Activated B cell treated with CpG ODN at 0.5 μM for 24 hours (primary cell): Measurements from ENCODE around the gene SFT2D3. TPM values are rescaled to one million over a fixed set of nuclear protein-coding genes. Genes with fewer than 3 reads are reported as not detected.

Experiments
- ATAC-seq: fragments of 200-7000 bp; cut with Tn5 transposase; one replicate; pipeline ENCODE4 v1.10.0; 2021; ENCODE audit warnings: low read depth, mild to moderate bottlenecking, moderate library complexity
- CTCF ChIA-PET: fragments of 350-600 bp; sonication (Branson Sonifier 250); formaldehyde crosslinking; loops from one replicate; lab custom pipeline; 2021; ENCODE audit warnings: antibody characterized with exemption; lab: Charles Lee
- POLR2A ChIA-PET: fragments of 350-600 bp; sonication (Branson Sonifier 250); formaldehyde crosslinking; loops from one replicate; lab custom pipeline; 2021; ENCODE audit warnings: antibody characterized with exemption; lab: Charles Lee
- DNase-seq: peaks from one replicate; pipeline ENCODE4 v3.0.0; 2022
- H3K27ac Mint-ChIP-seq: one replicate; pipeline ENCODE4 v1.8.0; 2020; ENCODE audit warnings: mixed read lengths
- H3K27me3 Mint-ChIP-seq: one replicate; pipeline ENCODE4 v1.8.0; 2021; ENCODE audit warnings: mixed read lengths
- H3K36me3 Mint-ChIP-seq: one replicate; pipeline ENCODE4 v1.8.0; 2021; ENCODE audit warnings: low read depth, mixed read lengths
- H3K4me1 Mint-ChIP-seq: one replicate; pipeline ENCODE4 v1.8.0; 2021; ENCODE audit warnings: mixed read lengths
- H3K4me3 Mint-ChIP-seq: one replicate; pipeline ENCODE4 v1.8.0; 2020; ENCODE audit warnings: mild to moderate bottlenecking, mixed read lengths
- H3K9me3 Mint-ChIP-seq: one replicate; pipeline ENCODE4 v1.8.0; 2020; ENCODE audit warnings: mixed read lengths
- CTCF ChIP-seq: fragments of 200-600 bp; IDR thresholded peaks from one replicate; pipeline ENCODE4 v1.8.0; 2022; ENCODE audit warnings: antibody characterized with exemption, mild to moderate bottlenecking
- intact Hi-C: fragments of 100-400 bp; cut with micrococcal nuclease; formaldehyde crosslinking; loops from one replicate; pipeline ENCODE4 v1.15.1; 2024
- total RNA-seq: library from RNA; stranded (reverse); gene quantifications from 2 replicates; pipeline ENCODE4 v1.2.3, GENCODE V29; 2022

Gene SFT2D3
- total RNA-seq, 1 donor from 2014 or later, result 10.1 TPM

GRCh38 chr2:127735537-127736399 lies 34.5 kb downstream of the SFT2D3 start:
- Mint-ChIP-seq H3K27me3 (no peaks in the 10 kb centered on the region), H3K27ac (no peak overlapping the region), H3K4me3 (no peak overlapping the region), H3K36me3 (peaks cover 29% of the 10 kb centered on the region), H3K9me3 (no peaks in the 10 kb centered on the region), H3K4me1 (no peaks in the 10 kb centered on the region)
- ChIA-PET POLR2A (no interaction called here), CTCF (no interaction called here)
- no peak for TF ChIP-seq CTCF
- intact Hi-C loops, result no loop called here
- ATAC-seq, result no peak
- DNase-seq, result no peak

- Mint-ChIP-seq H3K9me3 (no peaks in the 10 kb centered on the region), H3K4me1 (peaks cover 2% of the 10 kb centered on the region), H3K36me3 (peaks cover 34% of the 10 kb centered on the region), H3K27ac (no peak overlapping the region), H3K27me3 (no peaks in the 10 kb centered on the region), H3K4me3 (no peak overlapping the region)
- intact Hi-C loops, result no loop called here
- POLR2A ChIA-PET, result no interaction called here
- CTCF ChIA-PET, result no interaction called here
- no peak for TF ChIP-seq CTCF
- DNase-seq (no peak), ATAC-seq (no peak)
These were observed 36.6 kb downstream of the SFT2D3 start for GRCh38 chr2:127737892-127738291.

GRCh38 chr2:127739800-127740199 lies 38.5 kb downstream of the SFT2D3 start:
- Mint-ChIP-seq H3K27me3 (no peaks in the 10 kb centered on the region), H3K27ac (no peak overlapping the region), H3K4me1 (peaks cover 2% of the 10 kb centered on the region), H3K36me3 (peaks cover 48% of the 10 kb centered on the region), H3K9me3 (no peaks in the 10 kb centered on the region), H3K4me3 (no peak overlapping the region)
- ATAC-seq, result no peak
- ChIA-PET CTCF (no interaction called here), POLR2A (no interaction called here)
- intact Hi-C loops, result no loop called here
- no peak for TF ChIP-seq CTCF
- DNase-seq, result no peak

- DNase-seq (no peak), ATAC-seq (no peak)
- no peak for TF ChIP-seq CTCF
- peaks cover 55% of the 10 kb centered on the region for H3K36me3 Mint-ChIP-seq
- H3K4me3 Mint-ChIP-seq, result no peak overlapping the region
- H3K4me1 Mint-ChIP-seq, result peaks cover 2% of the 10 kb centered on the region
- H3K27me3 Mint-ChIP-seq, result no peaks in the 10 kb centered on the region
- intact Hi-C loops, result no loop called here
- no peaks in the 10 kb centered on the region for H3K9me3 Mint-ChIP-seq
- ChIA-PET POLR2A (no interaction called here), CTCF (no interaction called here)
- no peak overlapping the region for H3K27ac Mint-ChIP-seq
These were observed 39.5 kb downstream of the SFT2D3 start for GRCh38 chr2:127740665-127741288.

GRCh38 chr2:127743477-127744026 lies 42.3 kb downstream of the SFT2D3 start:
- POLR2A ChIA-PET, result no interaction called here
- Mint-ChIP-seq H3K4me1 (peaks cover 8% of the 10 kb centered on the region), H3K36me3 (peaks cover 48% of the 10 kb centered on the region), H3K4me3 (no peak overlapping the region), H3K27ac (no peak overlapping the region), H3K27me3 (no peaks in the 10 kb centered on the region), H3K9me3 (no peaks in the 10 kb centered on the region)
- no peak for DNase-seq
- no peak for TF ChIP-seq CTCF
- CTCF ChIA-PET, result no interaction called here
- intact Hi-C loops, result no loop called here
- no peak for ATAC-seq
